B cell (primary cell): ENCODE measurements around the gene ACAN. TPM values are rescaled to one million over a fixed set of nuclear protein-coding genes. Genes with fewer than 3 reads are reported as not detected.

Experiments used
- ATAC-seq: fragments of 200-7000 bp; cut with Tn5 transposase; one replicate; pipeline ENCODE4 v1.10.0; 2021; ENCODE audit warnings: low read depth, mild to moderate bottlenecking, moderate number of reproducible peaks, moderate library complexity
- CTCF ChIA-PET: fragments of 350-600 bp; sonication (Branson Sonifier 250); formaldehyde crosslinking; loops from one replicate; lab custom pipeline; 2021; ENCODE audit warnings: antibody characterized with exemption, inconsistent platforms; lab: Charles Lee
- POLR2A ChIA-PET: fragments of 350-600 bp; sonication (Branson Sonifier 250); formaldehyde crosslinking; loops from one replicate; lab custom pipeline; 2021; ENCODE audit warnings: antibody characterized with exemption; lab: Charles Lee
- DNase-seq: peaks from one replicate; pipeline ENCODE4 v3.0.0; 2013
- H2AFZ ChIP-seq: 2 replicates; pipeline ENCODE4 v1.6.1; 2012; ENCODE audit warnings: mild to moderate bottlenecking, low read depth, low read length; ENCODE audit not compliant: insufficient read depth, poor library complexity, severe bottlenecking
- H3K27ac ChIP-seq, 2 donors: 1 replicate in 1 of 2; 2 replicates in 1 of 2; pipeline ENCODE4 v1.5.1; 2012 to 2013; ENCODE audit warnings: low read length in 2 of 2, mild to moderate bottlenecking in 2 of 2, moderate library complexity in 1 of 2
- H3K27me3 ChIP-seq, 4 experiments: fragments of 200-600 bp in 1 of 4; sonication (generic) in 1 of 4; replicated peaks in 1 of 4; 1 replicate in 2 of 4; 2 replicates in 2 of 4; pipeline versions ENCODE4 v1.6.1 to v1.7.0; 2013 to 2016; ENCODE audit warnings: low read length in 3 of 4, mild to moderate bottlenecking in 2 of 4, mixed read lengths in 1 of 4, moderate library complexity in 1 of 4; ENCODE audit not compliant: insufficient read depth in 4 of 4, control insufficient read depth in 3 of 4; ENCODE audit errors: control extremely low read depth in 1 of 4
- H3K36me3 ChIP-seq, 2 experiments: replicated peaks in 1 of 2; 1 replicate in 1 of 2; 2 replicates in 1 of 2; pipeline versions ENCODE4 v1.6.1 to v1.7.1; 2013; ENCODE audit warnings: low read length in 1 of 2; ENCODE audit not compliant: insufficient read depth in 2 of 2, control insufficient read depth in 1 of 2; ENCODE audit errors: control extremely low read depth in 1 of 2, extremely low read depth in 1 of 2
- H3K4me1 ChIP-seq, 2 donors: fragments of 200-600 bp in 1 of 2; sonication (generic) in 1 of 2; 1 replicate in 1 of 2; 2 replicates in 1 of 2; pipeline versions ENCODE4 v1.5.1 to v1.6.1; 2013 to 2017; ENCODE audit warnings: low read length in 2 of 2; ENCODE audit not compliant: control insufficient read depth in 2 of 2, insufficient read depth in 2 of 2
- H3K4me2 ChIP-seq: replicated peaks from 2 replicates; pipeline ENCODE3; 2012; ENCODE audit warnings: mild to moderate bottlenecking, low read depth, low read length; ENCODE audit not compliant: poor library complexity, severe bottlenecking
- H3K4me3 ChIP-seq, 5 experiments: fragments of 200-600 bp in 1 of 5; sonication (generic) in 1 of 5; 1 replicate in 3 of 5; 2 replicates in 2 of 5; pipeline versions ENCODE4 v1.5.1 to v1.7.0; 2011 to 2016; ENCODE audit warnings: low read length in 4 of 5, mild to moderate bottlenecking in 4 of 5, low read depth in 2 of 5, control low read depth in 1 of 5, moderate library complexity in 1 of 5; ENCODE audit not compliant: insufficient read depth in 1 of 5; ENCODE audit errors: control extremely low read depth in 1 of 5, extremely low read depth in 1 of 5
- H3K79me2 ChIP-seq: fragments of 200-600 bp; sonication (generic); one replicate; pipeline ENCODE4 v1.6.0; 2016; ENCODE audit warnings: low read length; ENCODE audit not compliant: control insufficient read depth, insufficient read depth
- H3K9ac ChIP-seq: fragments of 200-600 bp; sonication (generic); 2 replicates; pipeline ENCODE4 v1.6.1; 2017; ENCODE audit warnings: mild to moderate bottlenecking, low read length, moderate library complexity
- H3K9me3 ChIP-seq, 3 donors: one replicate each; pipeline versions ENCODE4 v1.6.1 to v1.7.1; 2013; ENCODE audit warnings: low read length in 2 of 3; ENCODE audit not compliant: control insufficient read depth in 2 of 3, insufficient read depth in 1 of 3; ENCODE audit errors: control extremely low read depth in 1 of 3
- H4K20me1 ChIP-seq: 2 replicates; pipeline ENCODE4 v1.6.0; 2012; ENCODE audit warnings: mild to moderate bottlenecking, low read length; ENCODE audit not compliant: insufficient read depth, control insufficient read depth, poor library complexity, severe bottlenecking
- H3K27ac Mint-ChIP-seq: one replicate; pipeline ENCODE4 v1.8.0; 2021; ENCODE audit warnings: mixed read lengths
- H3K27me3 Mint-ChIP-seq: one replicate; pipeline ENCODE4 v1.8.0; 2021; ENCODE audit warnings: mixed read lengths
- H3K4me1 Mint-ChIP-seq: one replicate; pipeline ENCODE4 v1.8.0; 2021; ENCODE audit warnings: mixed read lengths
- H3K4me3 Mint-ChIP-seq: one replicate; pipeline ENCODE4 v1.8.0; 2021; ENCODE audit warnings: mixed read lengths
- H3K9me3 Mint-ChIP-seq: one replicate; pipeline ENCODE4 v1.8.0; 2022; ENCODE audit warnings: mixed read lengths; ENCODE audit not compliant: insufficient read depth
- EZH2 ChIP-seq: IDR thresholded peaks from 2 replicates; pipeline ENCODE4 v1.6.1; 2012; ENCODE audit warnings: borderline replicate concordance, low read depth, mild to moderate bottlenecking, moderate library complexity, low read length; ENCODE audit not compliant: insufficient read depth, poor library complexity, severe bottlenecking
- WGBS: methylation state at CpG from one replicate; pipeline ENCODE4 v1.1.5; 2013; ENCODE audit warnings: missing lambda C conversion rate; ENCODE audit not compliant: insufficient coverage; 5-methylcytosine and 5-hydroxymethylcytosine counted together
- intact Hi-C: fragments of 100-400 bp; cut with micrococcal nuclease; formaldehyde crosslinking; loops from one replicate; pipeline ENCODE4 v1.10.0; 2022
- polyA plus RNA-seq: library from polyadenylated mRNA; depleted of rRNA; stranded (reverse); fragments of >200 nt; gene quantifications from 2 replicates; pipeline ENCODE4 v1.2.3, GENCODE V29; 2012
- total RNA-seq, 2 donors: library from RNA; stranded (reverse); fragments of 120-200 nt in 1 of 2; gene quantifications; 1 replicate in 1 of 2; 2 replicates in 1 of 2; pipeline versions ENCODE4 v1.2.3 to v1.2.4, GENCODE V29; 2013 to 2022
- TF ChIP-seq, protein P1 (sequence below): fragments of 200-600 bp; IDR thresholded peaks from one replicate; pipeline ENCODE4 v1.8.0; 2022; ENCODE audit warnings: antibody characterized with exemption, mild to moderate bottlenecking

Gene ACAN
- total and polyA plus RNA-seq, 2 donors (not counting 1 experiment from before 2014, with no cell fraction given), result 0.01 TPM; not detected in 1

DNA sequence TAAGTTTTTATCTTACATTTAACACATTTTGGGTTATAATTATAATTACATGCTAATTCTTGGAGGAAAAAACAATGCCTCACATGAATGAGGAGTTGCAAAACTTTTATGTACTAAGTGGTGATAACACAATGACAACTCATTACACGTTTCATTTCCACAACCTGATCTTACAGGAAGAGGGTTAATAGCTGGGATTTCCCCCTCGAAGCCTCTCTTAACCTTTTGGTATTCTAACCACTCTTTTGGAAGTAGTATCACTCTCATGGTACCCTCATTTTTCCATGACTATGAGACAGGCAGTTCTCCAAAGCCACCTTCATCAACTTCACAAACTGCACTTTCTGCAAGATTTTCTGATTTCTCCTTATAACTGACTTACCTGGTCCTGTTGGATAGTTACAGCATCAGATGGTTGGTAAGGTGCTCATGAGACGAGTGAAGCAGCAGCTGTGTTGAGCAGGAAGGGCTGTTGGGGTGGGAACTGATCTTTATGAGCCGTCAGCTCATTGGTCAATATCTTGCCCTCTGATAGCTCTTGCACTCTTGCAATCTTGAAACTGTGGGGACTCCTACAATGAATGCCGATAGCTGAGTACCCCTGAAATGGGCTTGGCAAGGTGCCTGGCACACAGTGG is 41.6 kb downstream of the ACAN start:
- Histone ChIP-seq H2AFZ (no peak overlapping the region), H3K4me1 (no peaks in the 10 kb centered on the region), H3K4me2 (no peak overlapping the region), H3K27ac (no peak overlapping the region), H3K9ac (no peak overlapping the region), H3K79me2 (no peaks in the 10 kb centered on the region), H3K9me3 (no peaks in the 10 kb centered on the region), H3K4me3 (no peak overlapping the region), H3K36me3 (no peaks in the 10 kb centered on the region), H3K27me3 (peaks cover 0 to 4% (median 0%) of the 10 kb centered on the region in 4 experiments), H4K20me1 (no peaks in the 10 kb centered on the region)
- TF ChIP-seq, protein P1, sequence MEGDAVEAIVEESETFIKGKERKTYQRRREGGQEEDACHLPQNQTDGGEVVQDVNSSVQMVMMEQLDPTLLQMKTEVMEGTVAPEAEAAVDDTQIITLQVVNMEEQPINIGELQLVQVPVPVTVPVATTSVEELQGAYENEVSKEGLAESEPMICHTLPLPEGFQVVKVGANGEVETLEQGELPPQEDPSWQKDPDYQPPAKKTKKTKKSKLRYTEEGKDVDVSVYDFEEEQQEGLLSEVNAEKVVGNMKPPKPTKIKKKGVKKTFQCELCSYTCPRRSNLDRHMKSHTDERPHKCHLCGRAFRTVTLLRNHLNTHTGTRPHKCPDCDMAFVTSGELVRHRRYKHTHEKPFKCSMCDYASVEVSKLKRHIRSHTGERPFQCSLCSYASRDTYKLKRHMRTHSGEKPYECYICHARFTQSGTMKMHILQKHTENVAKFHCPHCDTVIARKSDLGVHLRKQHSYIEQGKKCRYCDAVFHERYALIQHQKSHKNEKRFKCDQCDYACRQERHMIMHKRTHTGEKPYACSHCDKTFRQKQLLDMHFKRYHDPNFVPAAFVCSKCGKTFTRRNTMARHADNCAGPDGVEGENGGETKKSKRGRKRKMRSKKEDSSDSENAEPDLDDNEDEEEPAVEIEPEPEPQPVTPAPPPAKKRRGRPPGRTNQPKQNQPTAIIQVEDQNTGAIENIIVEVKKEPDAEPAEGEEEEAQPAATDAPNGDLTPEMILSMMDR, result no peak
- TF ChIP-seq EZH2, result no peak
- no peaks in the 10 kb centered on the region for H3K9me3 Mint-ChIP-seq
- 65% methylated on average over 4 of the region's 5 CpGs for WGBS
- peaks cover 3% of the 10 kb centered on the region for H3K4me1 Mint-ChIP-seq
- H3K4me3 Mint-ChIP-seq, result no peak overlapping the region
- ChIA-PET CTCF (interaction anchor here (1.0 kb wide), 1 partner anchor 60 kb away, joined by 3 read pairs; no protein-coding TSS in a partner anchor), POLR2A (no interaction called here)
- H3K27me3 Mint-ChIP-seq, result peaks cover 3% of the 10 kb centered on the region
- no peak overlapping the region for H3K27ac Mint-ChIP-seq
- ATAC-seq (no peak), DNase-seq (no peak)
- intact Hi-C loops, result no loop called here

DNA sequence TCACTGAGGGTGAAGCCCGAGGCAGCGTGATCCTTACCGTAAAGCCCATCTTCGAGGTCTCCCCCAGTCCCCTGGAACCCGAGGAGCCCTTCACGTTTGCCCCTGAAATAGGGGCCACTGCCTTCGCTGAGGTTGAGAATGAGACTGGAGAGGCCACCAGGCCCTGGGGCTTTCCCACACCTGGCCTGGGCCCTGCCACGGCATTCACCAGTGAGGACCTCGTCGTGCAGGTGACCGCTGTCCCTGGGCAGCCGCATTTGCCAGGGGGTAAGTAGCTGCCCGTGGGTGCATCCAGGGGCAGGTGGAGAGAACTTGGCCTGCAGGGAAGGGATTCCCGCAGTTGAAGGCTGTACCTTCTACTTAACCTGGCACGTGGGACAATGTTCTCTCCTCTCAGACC is 42.4 kb downstream of the ACAN start:
- H4K20me1 ChIP-seq, result no peaks in the 10 kb centered on the region
- H3K4me2 ChIP-seq, result no peak overlapping the region
- H3K36me3 ChIP-seq, result no peaks in the 10 kb centered on the region
- peaks cover 4% of the 10 kb centered on the region for H3K27me3 Mint-ChIP-seq
- peaks cover 3% of the 10 kb centered on the region for H3K4me1 Mint-ChIP-seq
- intact Hi-C loops, result no loop called here
- ChIA-PET CTCF (interaction anchor here (1.0 kb wide), 1 partner anchor 59 kb away, joined by 3 read pairs; no protein-coding TSS in a partner anchor), POLR2A (no interaction called here)
- H3K4me1 ChIP-seq, result no peaks in the 10 kb centered on the region
- no peak overlapping the region for H3K27ac Mint-ChIP-seq
- TF ChIP-seq, protein P1, result no peak
- TF ChIP-seq EZH2, result no peak
- H3K4me3 ChIP-seq, result no peak overlapping the region
- no peak for DNase-seq
- no peaks in the 10 kb centered on the region for H3K9me3 ChIP-seq
- no peak overlapping the region for H3K9ac ChIP-seq
- H3K27me3 ChIP-seq, result peaks cover 0 to 4% (median 0%) of the 10 kb centered on the region in 4 experiments
- H3K27ac ChIP-seq, result no peak overlapping the region
- H3K4me3 Mint-ChIP-seq, result no peak overlapping the region
- no peaks in the 10 kb centered on the region for H3K79me2 ChIP-seq
- no peak for ATAC-seq
- H3K9me3 Mint-ChIP-seq, result no peaks in the 10 kb centered on the region
- no peak overlapping the region for H2AFZ ChIP-seq
- 88% methylated on average over 11 of the region's 15 CpGs for WGBS
